Gastrocnemius medialis (tissue), 4 donors: ENCODE data around the gene RPP25L. TPM values are rescaled to one million over a fixed set of nuclear protein-coding genes. Genes with fewer than 3 reads are reported as not detected.
A peak's percentile ranks its signal among the peaks of the same experiment; 100 is the strongest.

Experiments used
- ATAC-seq, 2 donors: fragments of 150-250 bp; one replicate each; pipeline ENCODE4 v1.9.1; 2016
- DNase-seq, 2 donors: peaks; one replicate each; pipeline ENCODE4 v3.0.0-alpha.2; 2019
- H3K27ac ChIP-seq, 4 donors: fragments of 200-600 bp; sonication (generic); 1 replicate in 1 of 4; 2 replicates in 3 of 4; pipeline ENCODE4 v1.5.1; 2016 to 2018; ENCODE audit warnings: mild to moderate bottlenecking in 2 of 4, moderate library complexity in 1 of 4
- H3K27me3 ChIP-seq, 3 donors: fragments of 200-600 bp; sonication (generic) in 2 of 3; 1 replicate in 1 of 3; 2 replicates in 2 of 3; pipeline versions ENCODE4 v1.5.1 to v1.6.0; 2016 to 2019; ENCODE audit warnings: mild to moderate bottlenecking in 1 of 3, moderate library complexity in 1 of 3
- H3K36me3 ChIP-seq, 2 donors: fragments of 200-600 bp; sonication (generic) in 1 of 2; one replicate each; pipeline ENCODE4 v1.5.1; 2017 to 2018
- H3K4me1 ChIP-seq, 2 donors: fragments of 200-600 bp; sonication (generic) in 1 of 2; one replicate each; pipeline ENCODE4 v1.5.1; 2016 to 2017; ENCODE audit warnings: mild to moderate bottlenecking in 2 of 2
- H3K4me3 ChIP-seq, 4 donors: fragments of 200-600 bp; sonication (generic) in 3 of 4; 1 replicate in 1 of 4; 2 replicates in 3 of 4; pipeline ENCODE4 v1.5.1; 2016 to 2019; ENCODE audit warnings: mild to moderate bottlenecking in 2 of 4
- H3K9me3 ChIP-seq, 3 donors: fragments of 200-600 bp; sonication (generic) in 2 of 3; 1 replicate in 1 of 3; 2 replicates in 2 of 3; pipeline ENCODE4 v1.5.1; 2016 to 2019
- POLR2A ChIP-seq, 2 donors: fragments of 450-650 bp; IDR thresholded peaks; one replicate each; pipeline ENCODE4 v1.6.1; 2017; ENCODE audit warnings: antibody characterized with exemption in 2 of 2, mild to moderate bottlenecking in 2 of 2, moderate library complexity in 2 of 2
- in situ Hi-C, 4 donors: fragments of 200-750 bp; cut with MboI; loops; one replicate each; pipeline versions ENCODE4 v1.15.0 to v1.8.0; 2017; ENCODE audit warnings: low sequenced_read_pairs in 4 of 4
- intact Hi-C: fragments of 100-400 bp; cut with DNase I; formaldehyde crosslinking; loops from one replicate; pipeline ENCODE4 v1.15.1; 2023; ENCODE audit warnings: low total_unique reads
- total RNA-seq, 4 donors: library from RNA; depleted of rRNA; stranded (reverse); fragments of >200 nt; gene quantifications; one replicate each; pipeline versions ENCODE4 v1.1.0 to v1.2.3, GENCODE V29; 2016
- TF ChIP-seq, protein P1 (sequence below), 5 experiments: fragments of 450-650 bp in 3 of 5; fragments of 200-600 bp in 2 of 5; sonication (generic) in 2 of 5; IDR thresholded peaks in 4 of 5; conservative IDR thresholded peaks in 1 of 5; 1 replicate in 4 of 5; 2 replicates in 1 of 5; pipeline ENCODE4 v1.5.1; 2016 to 2019; ENCODE audit warnings: antibody characterized with exemption in 5 of 5, mild to moderate bottlenecking in 3 of 5, moderate library complexity in 3 of 5

The RPP25L gene
- total RNA-seq, 4 donors from 2014 or later: 53.7 to 138 (median 97.2) TPM

DNA sequence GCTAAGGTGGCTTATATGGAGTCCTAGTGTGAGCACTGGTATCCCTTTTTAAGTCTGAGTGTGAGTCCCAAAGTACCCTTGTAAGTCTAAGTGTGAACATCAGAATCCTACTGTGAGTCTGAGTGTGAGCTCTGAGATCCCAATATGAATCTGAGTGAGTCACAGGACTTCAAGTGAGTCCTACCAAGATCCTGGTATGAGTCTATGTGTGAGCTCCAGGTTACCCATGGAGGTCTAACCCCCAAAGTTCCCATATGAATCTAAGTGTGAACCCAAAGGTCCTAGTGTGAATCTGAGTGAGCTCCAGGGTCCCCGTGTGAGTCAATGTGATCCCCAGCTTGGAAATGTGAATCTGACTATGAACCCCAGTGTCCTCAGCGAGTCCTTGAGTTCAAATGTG lies 24.6 kb downstream of the RPP25L start:
- in situ Hi-C loops: no loop called here
- no peaks in the 10 kb centered on the region for H3K36me3 ChIP-seq
- intact Hi-C loops: no loop called here
- H3K9me3 ChIP-seq: no peaks in the 10 kb centered on the region
- no peaks in the 10 kb centered on the region for H3K27me3 ChIP-seq
- peak overlapping the region in 3 of 4 donors; percentile 56 to 82 (median 76) for H3K4me3 ChIP-seq
- no peak for DNase-seq
- no peak for ATAC-seq
- peak overlapping the region in 3 of 4 donors; percentile 82 to 93 (median 88) for H3K27ac ChIP-seq
- TF ChIP-seq, protein P1, sequence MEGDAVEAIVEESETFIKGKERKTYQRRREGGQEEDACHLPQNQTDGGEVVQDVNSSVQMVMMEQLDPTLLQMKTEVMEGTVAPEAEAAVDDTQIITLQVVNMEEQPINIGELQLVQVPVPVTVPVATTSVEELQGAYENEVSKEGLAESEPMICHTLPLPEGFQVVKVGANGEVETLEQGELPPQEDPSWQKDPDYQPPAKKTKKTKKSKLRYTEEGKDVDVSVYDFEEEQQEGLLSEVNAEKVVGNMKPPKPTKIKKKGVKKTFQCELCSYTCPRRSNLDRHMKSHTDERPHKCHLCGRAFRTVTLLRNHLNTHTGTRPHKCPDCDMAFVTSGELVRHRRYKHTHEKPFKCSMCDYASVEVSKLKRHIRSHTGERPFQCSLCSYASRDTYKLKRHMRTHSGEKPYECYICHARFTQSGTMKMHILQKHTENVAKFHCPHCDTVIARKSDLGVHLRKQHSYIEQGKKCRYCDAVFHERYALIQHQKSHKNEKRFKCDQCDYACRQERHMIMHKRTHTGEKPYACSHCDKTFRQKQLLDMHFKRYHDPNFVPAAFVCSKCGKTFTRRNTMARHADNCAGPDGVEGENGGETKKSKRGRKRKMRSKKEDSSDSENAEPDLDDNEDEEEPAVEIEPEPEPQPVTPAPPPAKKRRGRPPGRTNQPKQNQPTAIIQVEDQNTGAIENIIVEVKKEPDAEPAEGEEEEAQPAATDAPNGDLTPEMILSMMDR (IDR thresholded peaks at IDR 0.05 in 4 of 5, conservative IDR thresholded peaks at IDR 0.05 in 1 of 5): no peak
- TF ChIP-seq POLR2A (IDR thresholded peaks at IDR 0.05): no peak
- H3K4me1 ChIP-seq: peaks cover 35 to 67% of the 10 kb centered on the region in 2 donors

DNA sequence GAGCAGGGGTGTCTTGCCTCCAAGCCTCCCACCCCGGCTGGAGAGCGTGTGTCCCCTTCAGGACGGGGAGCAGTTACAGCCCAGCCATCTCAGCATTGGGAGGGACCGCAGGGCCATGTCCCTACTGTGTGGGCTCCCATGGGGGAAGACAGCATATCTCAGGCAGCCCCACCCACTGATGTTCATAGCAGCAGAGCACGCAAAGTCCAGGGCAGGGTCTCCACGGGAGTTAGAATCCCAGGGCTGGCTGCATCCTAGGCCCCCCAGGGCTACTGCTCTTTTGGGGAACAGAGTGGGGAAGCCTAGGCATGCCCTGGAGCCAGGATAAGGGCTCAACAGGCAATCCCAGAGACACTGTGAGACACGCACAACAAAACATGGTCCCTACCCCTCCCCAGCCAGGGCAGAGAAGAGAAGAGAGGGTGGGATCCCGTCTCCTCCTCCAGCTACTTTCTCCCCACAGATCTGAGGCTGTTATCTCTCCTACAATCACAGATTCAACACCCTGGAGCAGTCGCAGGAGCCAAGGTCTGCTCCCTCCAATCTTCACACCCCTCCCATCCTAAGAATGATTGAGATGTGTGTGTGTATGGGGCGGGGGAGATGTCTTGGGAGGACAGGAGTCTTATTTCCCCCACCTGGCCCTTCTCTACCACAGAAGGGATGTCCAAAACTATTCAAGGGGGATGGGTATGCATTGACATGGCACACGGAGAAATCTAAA lies 25.8 kb downstream of the RPP25L start:
- no peak for ATAC-seq
- H3K9me3 ChIP-seq: no peaks in the 10 kb centered on the region
- H3K27ac ChIP-seq: peak overlapping the region in 3 of 4 donors; percentile 82 to 93 (median 88)
- DNase-seq: no peak
- TF ChIP-seq, protein P1 (IDR thresholded peaks at IDR 0.05 in 4 of 5, conservative IDR thresholded peaks at IDR 0.05 in 1 of 5): no peak
- no peak for TF ChIP-seq POLR2A (IDR thresholded peaks at IDR 0.05)
- no peaks in the 10 kb centered on the region for H3K36me3 ChIP-seq
- intact Hi-C loops: no loop called here
- no peaks in the 10 kb centered on the region for H3K27me3 ChIP-seq
- H3K4me1 ChIP-seq: peaks cover 25 to 60% of the 10 kb centered on the region in 2 donors
- in situ Hi-C loops: no loop called here
- peak overlapping the region in 3 of 4 donors; percentile 29 to 82 (median 56) for H3K4me3 ChIP-seq

DNA sequence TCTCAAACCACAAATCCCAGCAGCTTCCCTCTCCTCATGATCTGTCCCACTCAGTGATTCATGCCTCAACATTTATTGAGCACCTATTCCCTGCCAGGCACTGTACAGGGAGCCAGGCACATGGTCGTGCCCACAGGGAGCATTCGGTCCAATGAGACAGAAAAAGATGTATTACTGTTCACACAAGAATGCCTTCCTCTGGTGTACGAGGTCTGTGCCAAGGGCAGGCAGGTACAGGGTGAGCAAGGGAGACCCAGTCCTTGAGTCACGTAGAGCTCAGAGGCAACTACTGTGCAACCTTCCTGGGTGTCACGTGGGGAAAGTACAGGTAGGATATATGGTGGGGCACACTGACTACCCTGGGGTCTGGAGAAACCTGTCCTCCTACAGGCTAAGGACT lies 26.9 kb downstream of the RPP25L start:
- H3K4me1 ChIP-seq: peaks cover 20 to 59% of the 10 kb centered on the region in 2 donors
- in situ Hi-C loops: no loop called here
- TF ChIP-seq, protein P1 (IDR thresholded peaks at IDR 0.05 in 4 of 5, conservative IDR thresholded peaks at IDR 0.05 in 1 of 5): no peak
- no peak for TF ChIP-seq POLR2A (IDR thresholded peaks at IDR 0.05)
- peak; percentile 26 to 51 for ATAC-seq
- intact Hi-C loops: no loop called here
- H3K9me3 ChIP-seq: no peaks in the 10 kb centered on the region
- H3K36me3 ChIP-seq: no peaks in the 10 kb centered on the region
- peak overlapping the region in 3 of 4 donors; percentile 22 to 88 (median 82) for H3K27ac ChIP-seq
- H3K4me3 ChIP-seq: no peak overlapping the region
- peak in 1 of 2 donors; percentile 55 for DNase-seq
- no peaks in the 10 kb centered on the region for H3K27me3 ChIP-seq

DNA sequence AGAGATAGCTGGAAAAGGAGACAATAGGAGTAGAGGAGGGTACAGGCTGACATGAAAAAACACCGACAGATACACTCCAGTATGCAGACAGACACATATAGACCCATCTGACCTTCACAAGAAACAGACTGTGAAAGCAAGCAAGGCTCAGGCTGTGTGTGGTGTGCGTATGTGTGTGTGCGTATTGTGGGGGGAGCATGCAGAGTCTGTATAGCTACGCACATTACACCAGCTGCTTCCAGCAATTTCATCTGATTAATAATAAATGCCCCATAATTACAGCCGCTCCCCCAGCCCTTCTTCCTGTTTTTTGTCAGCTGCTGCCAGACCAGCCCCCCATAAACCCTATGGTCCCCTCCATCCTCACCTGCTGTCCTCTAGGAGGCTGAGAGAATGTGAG lies 29.1 kb downstream of the RPP25L start:
- Histone ChIP-seq H3K27me3 (no peaks in the 10 kb centered on the region), H3K36me3 (no peaks in the 10 kb centered on the region), H3K9me3 (no peaks in the 10 kb centered on the region), H3K4me3 (no peak overlapping the region), H3K4me1 (peaks cover 17 to 64% of the 10 kb centered on the region in 2 donors), H3K27ac (no peak overlapping the region)
- intact Hi-C loops: no loop called here
- DNase-seq (no peak), ATAC-seq (no peak)
- TF ChIP-seq, protein P1 (IDR thresholded peaks at IDR 0.05 in 4 of 5, conservative IDR thresholded peaks at IDR 0.05 in 1 of 5): no peak
- no peak for TF ChIP-seq POLR2A (IDR thresholded peaks at IDR 0.05)
- in situ Hi-C loops: no loop called here
